Endothelial cell of umbilical vein (primary cell): ENCODE results near the gene HOXD8. TPM values are rescaled to one million over a fixed set of nuclear protein-coding genes. Genes with fewer than 3 reads are reported as not detected.

Source experiments
- BruUV-seq: library from RNA; stranded (reverse); fragments of 400-500 nt; replicated peaks from 2 replicates; lab custom pipeline; 2021; lab: Mats Ljungman, UMichigan
- CTCF ChIA-PET: fragments of 300-600, 350-600 bp; sonication (Branson Sonifier 250); formaldehyde crosslinking; loops from one replicate; lab custom pipeline; 2021; ENCODE audit warnings: antibody characterized with exemption, inconsistent platforms; lab: Charles Lee
- POLR2A ChIA-PET: fragments of 300-600, 350-600 bp; sonication (Branson Sonifier 250); formaldehyde crosslinking; loops from one replicate; lab custom pipeline; 2021; ENCODE audit warnings: antibody characterized with exemption, inconsistent platforms; lab: Charles Lee
- DNase-seq: peaks from one replicate; pipeline ENCODE4 v3.0.0-alpha.2; 2011; ENCODE audit warnings: low read depth, low spot score
- FAIRE-seq: peaks from 2 replicates; lab custom pipeline; 2011; peaks lifted over from hg19 to GRCh38; lab: Jason Lieb, UNC
- H2AFZ ChIP-seq: 2 replicates; pipeline ENCODE4 v1.6.0; 2012; ENCODE audit warnings: low read depth, low read length, control low read depth, inconsistent platforms
- H3K27ac ChIP-seq: 2 replicates; pipeline ENCODE4 v1.5.1; 2011; ENCODE audit warnings: low read depth, mild to moderate bottlenecking, control low read depth, low read length, moderate library complexity; ENCODE audit not compliant: insufficient read depth
- H3K27me3 ChIP-seq, 2 experiments: 2 replicates each; pipeline versions ENCODE4 v1.6.0 to v1.6.1; 2011; ENCODE audit warnings: low read length in 2 of 2, mixed read lengths in 1 of 2; ENCODE audit not compliant: control insufficient read depth in 2 of 2, insufficient read depth in 2 of 2
- H3K36me3 ChIP-seq, 2 experiments: 2 replicates in 1 of 2; 3 replicates in 1 of 2; pipeline ENCODE4 v1.5.1; 2011; ENCODE audit warnings: low read length in 2 of 2, mild to moderate bottlenecking in 1 of 2, moderate library complexity in 1 of 2; ENCODE audit not compliant: control insufficient read depth in 2 of 2, insufficient read depth in 2 of 2; ENCODE audit errors: extremely low read depth in 1 of 2
- H3K4me1 ChIP-seq: 3 replicates; pipeline ENCODE4 v1.5.1; 2011; ENCODE audit warnings: mild to moderate bottlenecking, low read length; ENCODE audit not compliant: control insufficient read depth, insufficient read depth; ENCODE audit errors: extremely low read depth
- H3K4me2 ChIP-seq: 2 replicates; pipeline ENCODE4 v1.6.1; 2011; ENCODE audit warnings: low read length, control low read depth, mixed read lengths; ENCODE audit not compliant: insufficient read depth
- H3K4me3 ChIP-seq, 3 experiments: fragments of 200-600 bp in 1 of 3; sonication (generic), shearing (Covaris generic) in 1 of 3; replicated peaks in 1 of 3; 2 replicates each; pipeline ENCODE4 v1.5.1; 2011 to 2016; ENCODE audit warnings: control low read depth in 3 of 3, low read length in 3 of 3, mild to moderate bottlenecking in 2 of 3, inconsistent platforms in 1 of 3, low read depth in 1 of 3, moderate library complexity in 1 of 3; ENCODE audit not compliant: insufficient read depth in 1 of 3
- H3K79me2 ChIP-seq: 2 replicates; pipeline ENCODE4 v1.6.0; 2012; ENCODE audit warnings: low read length, inconsistent platforms; ENCODE audit not compliant: control insufficient read depth, insufficient read depth
- H3K9ac ChIP-seq: replicated peaks from 2 replicates; pipeline ENCODE3; 2011; ENCODE audit warnings: low read length, control low read depth; ENCODE audit not compliant: insufficient read depth; ENCODE audit errors: extremely low read depth
- H3K9me1 ChIP-seq: replicated peaks from 3 replicates; pipeline ENCODE4 v1.6.0; 2011; ENCODE audit warnings: mild to moderate bottlenecking, low read length; ENCODE audit not compliant: control insufficient read depth, insufficient read depth; ENCODE audit errors: extremely low read depth
- H3K9me3 ChIP-seq: replicated peaks from 2 replicates; pipeline ENCODE4 v1.5.1; 2012; ENCODE audit warnings: low read length, inconsistent platforms; ENCODE audit not compliant: control insufficient read depth, insufficient read depth
- H4K20me1 ChIP-seq: replicated peaks from 2 replicates; pipeline ENCODE3; 2011; ENCODE audit warnings: mild to moderate bottlenecking, low read length; ENCODE audit not compliant: control insufficient read depth, insufficient read depth; ENCODE audit errors: extremely low read depth
- CTCF ChIP-seq, 2 donors: IDR thresholded peaks; 1 replicate in 1 of 2; 2 replicates in 1 of 2; pipeline ENCODE4 v1.5.1; 2011; ENCODE audit warnings: low read length in 2 of 2, mild to moderate bottlenecking in 2 of 2, moderate library complexity in 2 of 2, control low read depth in 1 of 2, inconsistent platforms in 1 of 2, low read depth in 1 of 2; ENCODE audit not compliant: insufficient read depth in 1 of 2; ENCODE audit errors: extremely low read depth in 1 of 2
- EZH2 ChIP-seq: IDR thresholded peaks from 2 replicates; pipeline ENCODE4 v1.6.1; 2012; ENCODE audit warnings: borderline replicate concordance, low read depth, mild to moderate bottlenecking, moderate library complexity, low read length, inconsistent platforms; ENCODE audit not compliant: severe bottlenecking
- FOS ChIP-seq: IDR thresholded peaks from 2 replicates; pipeline ENCODE4 v1.6.1; 2011; ENCODE audit warnings: mild to moderate bottlenecking, low read length, moderate library complexity, borderline replicate concordance; ENCODE audit not compliant: insufficient read depth
- GATA2 ChIP-seq: IDR thresholded peaks from 2 replicates; pipeline ENCODE4 v1.7.0; 2011; ENCODE audit warnings: low read depth, mild to moderate bottlenecking, moderate library complexity, mixed read lengths, low read length; ENCODE audit not compliant: insufficient read length, insufficient read depth
- JUN ChIP-seq: IDR thresholded peaks from 2 replicates; pipeline ENCODE4 v1.6.1; 2011; ENCODE audit warnings: borderline replicate concordance, low read depth; ENCODE audit not compliant: insufficient read length, insufficient read depth
- MYC ChIP-seq: IDR thresholded peaks from one replicate; pipeline ENCODE4 v1.6.1; 2011; ENCODE audit warnings: mild to moderate bottlenecking, low read depth, low read length
- POLR2A ChIP-seq: IDR thresholded peaks from 2 replicates; pipeline ENCODE4 v1.6.1; 2012; ENCODE audit warnings: low read depth, mild to moderate bottlenecking, control low read depth, low read length
- POLR2AphosphoS5 ChIP-seq: IDR thresholded peaks from 2 replicates; pipeline ENCODE4 v1.6.1; 2012; ENCODE audit warnings: low read depth, mild to moderate bottlenecking, control low read depth, low read length, moderate library complexity; ENCODE audit not compliant: insufficient read depth
- dilution Hi-C: fragments of 300-500 bp; cut with MboI; formaldehyde crosslinking; loops from one replicate; pipeline ENCODE4 v1.15.0; 2019; ENCODE audit warnings: low sequenced_read_pairs; ENCODE audit not compliant: extremely low pct_ligation_motif_present
- intact Hi-C: fragments of 100-400 bp; cut with micrococcal nuclease; formaldehyde crosslinking; loops from one replicate; pipeline ENCODE4 v1.10.0; 2022
- polyA plus RNA-seq, 4 experiments: library from polyadenylated mRNA; depleted of rRNA in 3 of 4; stranded (reverse) in 3 of 4; unstranded in 1 of 4; fragments of >200 nt; gene quantifications; 2 replicates each; pipeline versions ENCODE4 v1.2.1 to v1.2.3, GENCODE V29; 2011 to 2012; ENCODE audit warnings: missing spikeins in 1 of 4
- total RNA-seq: library from RNA; stranded (reverse); gene quantifications from 2 replicates; pipeline ENCODE4 v1.2.3, GENCODE V29; 2021
- TF ChIP-seq, protein P1 (sequence below): IDR thresholded peaks from 2 replicates; pipeline ENCODE4 v1.6.1; 2011; ENCODE audit not compliant: insufficient read depth, insufficient read length

Gene HOXD8
- total and polyA plus RNA-seq, 2 donors (not counting 3 experiments of a cell fraction or from before 2014, with no cell fraction given), result 6.4 to 15.6 TPM

GRCh38 chr2:176137252-176137580, 7.7 kb downstream of the HOXD8 start:
- DNase-seq (no peak), FAIRE-seq (no peak)
- TF ChIP-seq EZH2 (no peak), MYC (no peak), POLR2A (no peak), GATA2 (no peak), POLR2AphosphoS5 (no peak), JUN (no peak), CTCF (IDR thresholded peaks at IDR 0.05; ENCODE audit: extremely low read depth in 1 of 2, insufficient read depth in 1 of 2, low read depth in 1 of 2, low read length in 2 of 2) (no peak), FOS (no peak)
- TF ChIP-seq, protein P1, sequence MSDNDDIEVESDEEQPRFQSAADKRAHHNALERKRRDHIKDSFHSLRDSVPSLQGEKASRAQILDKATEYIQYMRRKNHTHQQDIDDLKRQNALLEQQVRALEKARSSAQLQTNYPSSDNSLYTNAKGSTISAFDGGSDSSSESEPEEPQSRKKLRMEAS, result no peak
- peaks cover 54% of the 10 kb centered on the region for H3K4me1 ChIP-seq
- H3K9me3 ChIP-seq, result no peaks in the 10 kb centered on the region
- ChIA-PET POLR2A (interaction anchor here (1.2 kb wide), 1 partner anchor 417 kb away, joined by 3 read pairs; no protein-coding TSS in a partner anchor), CTCF (interaction anchor here (1.8 to 6.9 kb wide), 5 partner anchors 8 to 517 kb away, joined by 8 to 227 read pairs (median 87); partner anchors contain the start of gene HOXD8)
- no peaks in the 10 kb centered on the region for H3K9me1 ChIP-seq
- no peaks in the 10 kb centered on the region for H3K36me3 ChIP-seq
- peak overlapping the region; percentile 99 for H3K4me2 ChIP-seq
- H3K79me2 ChIP-seq, result peaks cover 56% of the 10 kb centered on the region
- BruUV-seq, result no TSS peak
- no peak overlapping the region for H2AFZ ChIP-seq
- peak overlapping the region; percentile 73 to 91 (median 86) for H3K4me3 ChIP-seq
- intact Hi-C loops, result no loop called here
- dilution Hi-C loops, result loop anchor here (25.0 kb wide), 1 partner anchor 500 kb away; no protein-coding TSS in a partner anchor
- H3K27me3 ChIP-seq, result no peaks in the 10 kb centered on the region
- peak overlapping the region; percentile 66 for H3K9ac ChIP-seq
- H4K20me1 ChIP-seq, result no peaks in the 10 kb centered on the region
- H3K27ac ChIP-seq, result peak overlapping the region; percentile 86
